Suprapubic skin (tissue), 4 donors: ENCODE results near the gene ITPRIPL2. TPM values are rescaled to one million over a fixed set of nuclear protein-coding genes. Genes with fewer than 3 reads are reported as not detected.
A peak's percentile ranks its signal among the peaks of the same experiment; 100 is the strongest.

ENCODE experiments used
- DNase-seq, 2 donors: peaks; one replicate each; pipeline ENCODE4 v3.0.0-alpha.2; 2019; ENCODE audit warnings: low spot score in 2 of 2
- H3K27ac ChIP-seq: fragments of 200-600 bp; sonication (generic); one replicate; pipeline ENCODE4 v1.5.1; 2019
- H3K27me3 ChIP-seq: fragments of 200-600 bp; sonication (generic); one replicate; pipeline ENCODE4 v1.5.1; 2019
- H3K36me3 ChIP-seq: fragments of 200-600 bp; sonication (generic); one replicate; pipeline ENCODE4 v1.5.1; 2019
- H3K4me1 ChIP-seq: fragments of 200-600 bp; sonication (generic); one replicate; pipeline ENCODE4 v1.5.1; 2019
- H3K4me3 ChIP-seq: fragments of 200-600 bp; sonication (generic); one replicate; pipeline ENCODE4 v1.5.1; 2019; ENCODE audit warnings: mild to moderate bottlenecking
- H3K9me3 ChIP-seq: fragments of 200-600 bp; sonication (generic); one replicate; pipeline ENCODE4 v1.5.1; 2019
- EP300 ChIP-seq: sonication (generic); formaldehyde crosslinking; IDR thresholded peaks from one replicate; pipeline ENCODE4 v1.6.1; 2017; ENCODE audit warnings: antibody characterized with exemption
- POLR2A ChIP-seq, 2 donors: fragments of 450-650 bp; IDR thresholded peaks; one replicate each; pipeline ENCODE4 v1.6.1; 2017; ENCODE audit warnings: antibody characterized with exemption in 2 of 2, mild to moderate bottlenecking in 2 of 2, moderate library complexity in 2 of 2
- POLR2AphosphoS5 ChIP-seq, 3 donors: sonication (generic); formaldehyde crosslinking; IDR thresholded peaks; one replicate each; pipeline ENCODE4 v1.6.1; 2017; ENCODE audit warnings: antibody characterized with exemption in 3 of 3
- WGBS: methylation state at CpG from one replicate; pipeline ENCODE4 v1.1.5; 2018; 5-methylcytosine and 5-hydroxymethylcytosine counted together
- total RNA-seq, 4 donors: library from RNA; depleted of rRNA; stranded (reverse); fragments of >200 nt; gene quantifications; one replicate each; pipeline ENCODE4 v1.1.0, GENCODE V29; 2016
- TF ChIP-seq, protein P1 (sequence below), 2 donors: fragments of 200-600 bp in 1 of 2; fragments of 450-650 bp in 1 of 2; sonication (generic) in 1 of 2; IDR thresholded peaks; one replicate each; pipeline ENCODE4 v1.5.1; 2016 to 2019; ENCODE audit warnings: antibody characterized with exemption in 2 of 2, mild to moderate bottlenecking in 1 of 2, moderate library complexity in 1 of 2

ITPRIPL2 gene
- total RNA-seq, 4 donors from 2014 or later = 39.0 to 91.9 (median 69.6) TPM

DNA sequence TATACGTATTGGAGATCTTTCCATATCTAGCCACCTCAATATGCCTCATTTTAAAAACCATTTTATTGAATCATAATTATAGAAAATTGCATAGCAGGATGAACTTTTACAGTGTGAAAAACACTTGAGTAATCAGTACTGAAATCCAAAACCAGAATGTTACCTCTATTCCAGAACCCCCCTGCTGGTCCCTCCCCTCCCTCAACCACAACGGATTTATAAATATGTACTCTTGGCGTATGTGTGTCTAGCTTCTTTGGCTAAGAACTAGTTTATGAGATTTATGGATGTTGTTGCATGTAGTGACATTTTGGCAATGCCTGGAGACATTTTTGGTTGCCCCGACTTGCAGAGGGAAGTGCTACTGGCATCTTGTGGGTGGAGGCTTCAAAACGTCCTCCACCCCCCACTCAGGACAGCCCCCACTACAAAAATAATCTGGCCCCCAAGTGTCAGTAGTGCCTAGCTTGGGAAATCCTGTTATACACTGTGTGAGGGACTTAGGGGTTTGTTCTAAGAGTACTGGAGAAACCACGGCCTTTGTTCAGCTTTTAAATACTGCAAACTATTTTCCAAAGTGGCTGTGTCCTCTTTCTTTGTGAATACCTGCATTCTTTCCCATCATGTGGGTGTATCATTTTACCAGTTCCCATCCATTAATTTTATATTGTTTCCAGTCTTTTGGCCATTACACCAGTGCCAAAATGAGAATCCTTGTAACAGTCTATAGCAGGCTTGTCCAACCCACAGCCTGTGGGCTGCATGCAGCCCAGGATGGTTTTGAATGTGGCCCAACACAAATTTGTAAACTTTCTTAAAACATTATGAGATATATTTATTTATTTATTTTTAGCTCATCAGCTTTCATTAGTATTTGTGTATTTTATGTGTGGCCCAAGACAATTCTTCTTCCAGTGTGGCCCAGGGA is 23.7 kb downstream of the ITPRIPL2 start:
- TF ChIP-seq, protein P1, sequence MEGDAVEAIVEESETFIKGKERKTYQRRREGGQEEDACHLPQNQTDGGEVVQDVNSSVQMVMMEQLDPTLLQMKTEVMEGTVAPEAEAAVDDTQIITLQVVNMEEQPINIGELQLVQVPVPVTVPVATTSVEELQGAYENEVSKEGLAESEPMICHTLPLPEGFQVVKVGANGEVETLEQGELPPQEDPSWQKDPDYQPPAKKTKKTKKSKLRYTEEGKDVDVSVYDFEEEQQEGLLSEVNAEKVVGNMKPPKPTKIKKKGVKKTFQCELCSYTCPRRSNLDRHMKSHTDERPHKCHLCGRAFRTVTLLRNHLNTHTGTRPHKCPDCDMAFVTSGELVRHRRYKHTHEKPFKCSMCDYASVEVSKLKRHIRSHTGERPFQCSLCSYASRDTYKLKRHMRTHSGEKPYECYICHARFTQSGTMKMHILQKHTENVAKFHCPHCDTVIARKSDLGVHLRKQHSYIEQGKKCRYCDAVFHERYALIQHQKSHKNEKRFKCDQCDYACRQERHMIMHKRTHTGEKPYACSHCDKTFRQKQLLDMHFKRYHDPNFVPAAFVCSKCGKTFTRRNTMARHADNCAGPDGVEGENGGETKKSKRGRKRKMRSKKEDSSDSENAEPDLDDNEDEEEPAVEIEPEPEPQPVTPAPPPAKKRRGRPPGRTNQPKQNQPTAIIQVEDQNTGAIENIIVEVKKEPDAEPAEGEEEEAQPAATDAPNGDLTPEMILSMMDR (IDR thresholded peaks at IDR 0.05) = no peak
- TF ChIP-seq POLR2AphosphoS5 (IDR thresholded peaks at IDR 0.05) = no peak
- no peaks in the 10 kb centered on the region for H3K9me3 ChIP-seq
- no peak overlapping the region for H3K4me3 ChIP-seq
- no peaks in the 10 kb centered on the region for H3K27me3 ChIP-seq
- no peak for DNase-seq
- peak overlapping the region; percentile 58 for H3K27ac ChIP-seq
- WGBS = 16% methylated on average over 6 of the region's 6 CpGs
- no peaks in the 10 kb centered on the region for H3K36me3 ChIP-seq
- H3K4me1 ChIP-seq = peaks cover 71% of the 10 kb centered on the region

DNA sequence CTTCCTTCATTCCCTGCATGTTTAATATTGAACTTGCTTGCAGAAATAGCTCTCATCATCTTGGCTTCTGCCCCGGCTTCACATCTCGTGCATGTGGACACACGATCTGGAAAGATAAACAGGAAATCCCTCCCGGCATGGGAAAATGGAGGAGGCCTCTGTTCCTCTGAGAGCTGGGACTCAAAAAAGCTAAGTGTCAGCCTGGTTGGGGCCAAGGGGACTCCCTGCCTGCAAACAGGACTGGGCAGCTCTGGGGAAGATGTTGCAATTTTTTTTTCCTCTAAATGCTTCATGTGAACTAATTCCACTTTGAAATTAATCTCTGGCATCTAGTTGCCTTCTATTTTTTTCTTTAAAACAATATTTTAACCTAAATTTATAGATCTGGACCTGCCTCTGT is 24.8 kb downstream of the ITPRIPL2 start:
- Histone ChIP-seq H3K4me3 (no peak overlapping the region), H3K4me1 (peaks cover 80% of the 10 kb centered on the region), H3K27me3 (no peaks in the 10 kb centered on the region), H3K9me3 (no peaks in the 10 kb centered on the region), H3K27ac (peak overlapping the region; percentile 58), H3K36me3 (no peaks in the 10 kb centered on the region)
- peak; percentile 92 for DNase-seq
- 4% methylated on average over 4 of the region's 4 CpGs for WGBS
- TF ChIP-seq POLR2AphosphoS5 (IDR thresholded peaks at IDR 0.05) = peak in 2 of 3 donors; percentile 66 to 87
- TF ChIP-seq, protein P1 (IDR thresholded peaks at IDR 0.05) = no peak

DNA sequence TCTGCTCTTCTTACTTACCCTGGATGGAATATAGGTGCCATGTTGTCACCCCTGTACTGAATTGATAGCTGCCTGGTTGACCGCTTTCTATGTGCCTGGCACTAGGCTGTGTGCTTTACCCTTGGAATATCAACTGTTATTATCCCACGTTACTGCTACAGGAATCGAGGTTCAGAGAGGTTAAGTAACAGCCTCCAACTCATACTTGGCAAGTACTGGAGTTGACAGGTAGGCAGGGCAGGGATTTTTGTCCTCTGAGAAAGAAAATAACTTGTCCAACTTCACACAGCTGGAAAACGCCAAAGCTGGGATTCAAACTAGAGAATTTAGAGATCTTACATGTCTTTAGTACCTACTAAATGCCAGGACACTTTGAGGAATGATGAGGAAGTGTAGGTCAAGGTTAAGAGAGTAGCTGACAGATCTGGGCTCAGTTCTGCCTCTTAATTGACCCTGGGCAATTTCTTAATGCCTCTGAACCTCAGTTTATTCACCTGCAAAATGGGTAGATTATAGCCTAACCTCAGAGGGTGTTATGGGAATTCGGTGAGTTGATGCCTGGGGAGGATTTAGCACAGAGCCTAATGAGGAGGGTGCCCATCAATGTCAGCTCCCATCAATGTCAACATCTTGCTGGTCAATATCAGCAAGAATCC is 25.8 kb downstream of the ITPRIPL2 start:
- Histone ChIP-seq H3K36me3 (no peaks in the 10 kb centered on the region), H3K9me3 (no peaks in the 10 kb centered on the region), H3K4me3 (no peak overlapping the region), H3K27me3 (no peaks in the 10 kb centered on the region), H3K4me1 (peaks cover 86% of the 10 kb centered on the region), H3K27ac (peak overlapping the region; percentile 58)
- WGBS = 48% methylated on average over 5 of the region's 5 CpGs
- TF ChIP-seq, protein P1 (IDR thresholded peaks at IDR 0.05) = no peak
- TF ChIP-seq POLR2AphosphoS5 (IDR thresholded peaks at IDR 0.05) (no peak), POLR2A (IDR thresholded peaks at IDR 0.05) (no peak), EP300 (no peak)
- no peak for DNase-seq

DNA sequence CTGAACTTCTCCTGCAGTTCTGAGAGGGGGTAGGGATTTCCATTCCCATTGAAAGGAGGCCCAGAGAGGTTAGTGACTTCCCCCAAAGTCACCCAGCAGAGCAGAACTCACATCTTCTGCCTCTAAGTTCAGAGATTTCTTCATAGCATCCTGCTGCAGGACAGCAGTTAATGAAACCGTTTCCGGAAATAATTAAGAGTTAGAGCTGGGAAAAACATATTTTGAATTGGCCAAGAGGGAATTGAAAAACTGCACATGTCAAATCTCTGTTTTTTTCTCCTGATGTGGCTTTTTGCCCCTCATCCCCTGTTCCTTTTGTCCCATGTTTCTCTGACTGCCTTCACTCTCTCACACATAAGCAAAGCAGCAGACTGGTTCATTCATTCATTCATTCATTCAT is 26.6 kb downstream of the ITPRIPL2 start:
- H3K4me3 ChIP-seq = no peak overlapping the region
- peaks cover 84% of the 10 kb centered on the region for H3K4me1 ChIP-seq
- no peaks in the 10 kb centered on the region for H3K36me3 ChIP-seq
- H3K27me3 ChIP-seq = no peaks in the 10 kb centered on the region
- TF ChIP-seq EP300 = no peak
- no peak for TF ChIP-seq POLR2AphosphoS5 (IDR thresholded peaks at IDR 0.05)
- no peak for TF ChIP-seq POLR2A (IDR thresholded peaks at IDR 0.05)
- TF ChIP-seq, protein P1 (IDR thresholded peaks at IDR 0.05) = no peak
- H3K27ac ChIP-seq = no peak overlapping the region
- no peak for DNase-seq
- no peaks in the 10 kb centered on the region for H3K9me3 ChIP-seq
- WGBS = 42% methylated on average over 2 of the region's 2 CpGs

DNA sequence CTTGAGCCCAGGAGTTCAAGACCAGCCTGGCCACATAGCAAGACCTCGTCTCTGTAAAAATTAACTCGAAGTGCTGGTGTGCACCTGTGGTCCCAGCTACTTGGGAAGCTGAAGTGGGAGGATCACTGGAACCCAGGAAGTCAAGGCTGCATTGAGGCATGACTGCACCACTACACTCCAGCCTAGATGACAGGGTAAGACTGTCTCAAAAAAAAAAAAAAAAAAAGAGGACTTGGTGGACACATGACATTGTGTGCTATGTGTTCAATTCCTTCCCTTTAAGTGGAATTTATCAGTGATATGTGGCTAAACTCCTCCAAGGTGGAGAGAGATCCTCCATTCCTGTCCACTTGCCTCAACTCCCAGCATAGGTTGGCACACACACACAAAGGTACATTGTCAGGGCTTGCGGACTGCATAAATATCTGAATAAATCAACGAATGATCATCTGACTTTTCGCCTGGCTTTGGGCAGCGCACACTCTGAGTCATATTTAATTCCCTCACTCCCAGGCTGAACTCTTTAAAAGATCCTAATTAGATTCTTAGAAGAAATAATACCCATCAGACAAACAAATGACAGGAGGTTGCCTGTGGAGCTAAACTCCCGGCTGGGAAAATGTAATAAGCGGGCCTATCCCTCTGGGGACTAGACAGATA is 29.3 kb downstream of the ITPRIPL2 start:
- Histone ChIP-seq H3K4me3 (no peak overlapping the region), H3K9me3 (no peaks in the 10 kb centered on the region)
- no peak for DNase-seq

More for the DNA sequence above, 29.3 kb downstream of the ITPRIPL2 start:
- Histone ChIP-seq H3K4me1 (peaks cover 57% of the 10 kb centered on the region), H3K27me3 (no peaks in the 10 kb centered on the region), H3K36me3 (no peaks in the 10 kb centered on the region), H3K27ac (peak overlapping the region; percentile 49)
- 47% methylated on average over 8 of the region's 8 CpGs for WGBS
- TF ChIP-seq EP300 (no peak), POLR2AphosphoS5 (IDR thresholded peaks at IDR 0.05) (no peak), POLR2A (IDR thresholded peaks at IDR 0.05) (no peak)
- TF ChIP-seq, protein P1 (IDR thresholded peaks at IDR 0.05) = no peak
